ENCODE measurements around the gene AKAP8.

DNA sequence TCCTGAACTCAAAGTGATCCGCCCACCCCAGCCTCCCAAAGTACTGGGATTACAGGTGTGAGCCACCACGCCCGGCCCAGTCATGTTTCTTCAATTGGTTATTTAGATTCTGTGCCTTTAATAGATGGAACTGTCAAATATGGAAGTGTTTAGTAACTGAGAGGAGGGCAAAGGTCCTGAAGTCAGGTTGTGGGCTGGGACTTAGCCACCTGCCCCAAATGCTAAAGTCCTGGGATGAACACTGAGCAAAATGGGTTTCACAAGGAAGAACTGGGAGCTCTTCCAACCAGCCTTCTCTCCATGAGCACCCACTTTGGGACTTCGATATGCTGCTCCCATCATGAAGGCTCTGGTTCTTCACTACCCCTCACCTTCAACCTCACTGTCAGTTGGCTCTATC, 21.7 kb downstream of the AKAP8 start:
- TF ChIP-seq, protein P1, sequence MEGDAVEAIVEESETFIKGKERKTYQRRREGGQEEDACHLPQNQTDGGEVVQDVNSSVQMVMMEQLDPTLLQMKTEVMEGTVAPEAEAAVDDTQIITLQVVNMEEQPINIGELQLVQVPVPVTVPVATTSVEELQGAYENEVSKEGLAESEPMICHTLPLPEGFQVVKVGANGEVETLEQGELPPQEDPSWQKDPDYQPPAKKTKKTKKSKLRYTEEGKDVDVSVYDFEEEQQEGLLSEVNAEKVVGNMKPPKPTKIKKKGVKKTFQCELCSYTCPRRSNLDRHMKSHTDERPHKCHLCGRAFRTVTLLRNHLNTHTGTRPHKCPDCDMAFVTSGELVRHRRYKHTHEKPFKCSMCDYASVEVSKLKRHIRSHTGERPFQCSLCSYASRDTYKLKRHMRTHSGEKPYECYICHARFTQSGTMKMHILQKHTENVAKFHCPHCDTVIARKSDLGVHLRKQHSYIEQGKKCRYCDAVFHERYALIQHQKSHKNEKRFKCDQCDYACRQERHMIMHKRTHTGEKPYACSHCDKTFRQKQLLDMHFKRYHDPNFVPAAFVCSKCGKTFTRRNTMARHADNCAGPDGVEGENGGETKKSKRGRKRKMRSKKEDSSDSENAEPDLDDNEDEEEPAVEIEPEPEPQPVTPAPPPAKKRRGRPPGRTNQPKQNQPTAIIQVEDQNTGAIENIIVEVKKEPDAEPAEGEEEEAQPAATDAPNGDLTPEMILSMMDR (IDR thresholded peaks at IDR 0.05; ENCODE audit: low read depth, low read length) = no peak
- no peak for TF ChIP-seq EZH2phosphoT487 (IDR thresholded peaks at IDR 0.05; ENCODE audit: low read depth)
